Ovary (tissue), 9 donors: ENCODE data around the gene TP73. TPM values are rescaled to one million over a fixed set of nuclear protein-coding genes. Genes with fewer than 3 reads are reported as not detected.

Source experiments
- DNase-seq, 5 donors: peaks; one replicate each; pipeline ENCODE4 v3.0.0-alpha.2; 2019 to 2020
- H3K27ac ChIP-seq, 2 donors: fragments of 200-600 bp; one replicate each; pipeline versions ENCODE4 v1.5.1 to v1.8.0; 2019 to 2022
- H3K27me3 ChIP-seq: fragments of 200-600 bp; one replicate; pipeline ENCODE4 v1.8.0; 2022
- H3K36me3 ChIP-seq: fragments of 200-600 bp; sonication (generic); one replicate; pipeline ENCODE4 v1.5.1; 2019
- H3K4me1 ChIP-seq: one replicate; pipeline ENCODE4 v1.8.1; 2013; ENCODE audit warnings: mild to moderate bottlenecking, moderate library complexity; ENCODE audit not compliant: insufficient read depth
- H3K4me3 ChIP-seq: fragments of 200-600 bp; sonication (generic); one replicate; pipeline ENCODE4 v1.5.1; 2017
- H3K9me3 ChIP-seq, 2 donors: fragments of 200-600 bp in 1 of 2; sonication (generic) in 1 of 2; one replicate each; pipeline versions ENCODE4 v1.5.1 to v1.8.1; 2013 to 2019; ENCODE audit warnings: mild to moderate bottlenecking in 1 of 2, moderate library complexity in 1 of 2
- CTCF ChIP-seq, 3 donors: fragments of 450-650 bp in 2 of 3; fragments of 200-600 bp in 1 of 3; IDR thresholded peaks; one replicate each; pipeline versions ENCODE4 v1.5.1 to v1.8.0; 2016 to 2022; ENCODE audit warnings: antibody characterized with exemption in 3 of 3, mild to moderate bottlenecking in 1 of 3
- EP300 ChIP-seq: sonication (generic); formaldehyde crosslinking; IDR thresholded peaks from one replicate; pipeline ENCODE4 v1.6.1; 2017; ENCODE audit warnings: antibody characterized with exemption
- POLR2A ChIP-seq: fragments of 450-650 bp; IDR thresholded peaks from one replicate; pipeline ENCODE4 v1.6.1; 2017; ENCODE audit warnings: antibody characterized with exemption, mild to moderate bottlenecking, moderate library complexity
- WGBS, 3 donors: extraction: QIAGEN DNeasy Blood & Tissue Kit in 1 of 3; methylation state at CpG; one replicate each; pipeline versions ENCODE4 v1.1.5 to v1.1.7; 2013 to 2017; 5-methylcytosine and 5-hydroxymethylcytosine counted together
- intact Hi-C, 4 donors: fragments of 100-400 bp; cut with DNase I; formaldehyde crosslinking; loops; one replicate each; pipeline versions ENCODE4 v1.11.0 to v1.15.1; 2022 to 2023
- polyA plus RNA-seq, 2 donors: library from polyadenylated mRNA; stranded (reverse); fragments of 200-250 nt in 1 of 2; fragments of 350-450 nt in 1 of 2; fragmentation: Illumina TruSeq in 1 of 2; extraction: RNeasy Lipid Tissue Mini Kit (QIAGEN cat#74804) in 1 of 2; gene quantifications; one replicate each; pipeline ENCODE4 v1.2.3, GENCODE V29; 2013 to 2014
- total RNA-seq, 7 donors: library from RNA; depleted of rRNA in 2 of 7; stranded (reverse); fragments of >200 nt in 2 of 7; fragmentation: NEBNext Ultra II Directional in 3 of 7; extraction: Animal tissue kit (Norgen Biotek cat#: 25700) in 3 of 7; gene quantifications; one replicate each; pipeline versions ENCODE4 v1.1.0 to v1.2.4, GENCODE V29; 2016 to 2023
- donor health status: DM: no; HTN: no; CAD: no; lungs with moderate emphysema.
- donor health status: DM: no; HTN: no; CAD: no.
- donor health status: Bipolar disorder and iron deficiency.
- donor health status: DM: yes; HTN: yes; CAD: no.
- donor health status: DM: no; HTN: no; CAD: no.
- donor health status: DM: yes; HTN: yes; CAD: no.

Gene TP73
- total and polyA plus RNA-seq, 9 donors, result 0.03 to 7.5 (median 0.42) TPM

- H3K9me3 ChIP-seq, result no peaks in the 10 kb centered on the region
- no peaks in the 10 kb centered on the region for H3K27me3 ChIP-seq
- DNase-seq, result no peak
- WGBS, 3 donors, result 87 to 95% (median 94%) methylated on average over 38 to 43 of the region's 43 CpGs
- H3K27ac ChIP-seq, result no peak overlapping the region
- no peak for TF ChIP-seq CTCF (IDR thresholded peaks at IDR 0.05)
- no peak for TF ChIP-seq POLR2A
- no peak for TF ChIP-seq EP300
- no peaks in the 10 kb centered on the region for H3K36me3 ChIP-seq
- H3K4me1 ChIP-seq, result peaks cover 4% of the 10 kb centered on the region
- H3K4me3 ChIP-seq, result no peak overlapping the region
- intact Hi-C loops, result no loop called here
These were observed 7.1 kb upstream of the TP73 start for GRCh38 chr1:3645247-3645646.

- intact Hi-C loops, result no loop called here
- no peak for DNase-seq
- no peaks in the 10 kb centered on the region for H3K36me3 ChIP-seq
- H3K9me3 ChIP-seq, result no peaks in the 10 kb centered on the region
- peaks cover 5% of the 10 kb centered on the region for H3K27me3 ChIP-seq
- no peak overlapping the region for H3K4me3 ChIP-seq
- peaks cover 8% of the 10 kb centered on the region for H3K4me1 ChIP-seq
- TF ChIP-seq POLR2A (no peak), CTCF (IDR thresholded peaks at IDR 0.05) (no peak), EP300 (no peak)
- H3K27ac ChIP-seq, result no peak overlapping the region
- 92 to 94% (median 94%) methylated on average over 27 of the region's 27 CpGs for WGBS, 3 donors
These were observed 6.5 kb upstream of the TP73 start for GRCh38 chr1:3645666-3646355.

GRCh38 chr1:3646596-3646995 is 5.7 kb upstream of the TP73 start:
- intact Hi-C loops, result no loop called here
- H3K27me3 ChIP-seq, result peaks cover 9% of the 10 kb centered on the region
- no peak overlapping the region for H3K27ac ChIP-seq
- no peaks in the 10 kb centered on the region for H3K36me3 ChIP-seq
- peaks cover 8% of the 10 kb centered on the region for H3K4me1 ChIP-seq
- WGBS, 3 donors, result 91 to 93% (median 91%) methylated on average over 20 of the region's 20 CpGs
- no peaks in the 10 kb centered on the region for H3K9me3 ChIP-seq
- TF ChIP-seq EP300, result no peak
- TF ChIP-seq POLR2A, result no peak
- TF ChIP-seq CTCF (IDR thresholded peaks at IDR 0.05), result no peak
- no peak overlapping the region for H3K4me3 ChIP-seq
- no peak for DNase-seq

GRCh38 chr1:3649342-3650247 is 2.7 kb upstream of the TP73 start, which contains the start of gene WRAP73:
Gene WRAP73 (minus strand): TSS chr1:3650103. CDS start chr1:3649999, 104 bp downstream.
- TF ChIP-seq EP300, result no peak
- TF ChIP-seq CTCF (IDR thresholded peaks at IDR 0.05), result no peak
- TF ChIP-seq POLR2A, result no peak
- intact Hi-C loops, result no loop called here
- 2 to 3% (median 3%) methylated on average over 54 to 60 of the region's 60 CpGs for WGBS, 3 donors

More at GRCh38 chr1:3649342-3650247, 2.7 kb upstream of the TP73 start, which contains the start of gene WRAP73:
- no peaks in the 10 kb centered on the region for H3K36me3 ChIP-seq
- H3K27ac ChIP-seq, result no peak within 1 kb of the TSS
- peaks cover 12% of the 10 kb centered on the region for H3K27me3 ChIP-seq
- H3K4me3 ChIP-seq, result peak within 1 kb of the TSS; percentile 96
- H3K4me1 ChIP-seq, result peaks cover 8% of the 10 kb centered on the region
- peak; percentile 81 to 91 (median 86) for DNase-seq
- no peaks in the 10 kb centered on the region for H3K9me3 ChIP-seq
